ENCODE results near the gene UGDH.
"Not testable (repeated sequence)": the region's sequence is repeated elsewhere in the genome, so short reads cannot be mapped to it uniquely, and the experiment has no call there.

The UGDH gene

GRCh38 chr4:39529534-39529933, 2.3 kb upstream of the UGDH start:
- ATAC-seq, result no peak
- no peak for DNase-seq

DNA sequence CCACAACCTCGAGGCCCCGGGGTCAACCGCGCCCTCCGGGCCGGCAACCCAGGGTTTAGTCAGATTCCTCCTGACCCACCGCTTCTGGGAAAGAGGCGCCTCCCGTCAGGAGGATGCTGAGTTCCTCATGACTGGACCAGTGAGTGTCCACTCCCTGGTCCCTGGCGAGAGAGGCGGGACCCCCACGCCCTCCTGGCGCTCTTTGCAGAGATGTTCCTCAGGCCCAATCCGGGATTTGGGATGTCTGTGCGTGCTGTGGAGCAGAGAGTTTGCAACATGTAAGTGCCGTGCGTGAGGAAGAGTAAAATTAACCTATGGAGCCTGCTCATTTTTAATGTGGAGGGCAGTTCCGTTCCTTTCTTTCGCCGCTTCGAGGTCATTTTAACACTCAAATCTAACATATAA, 824 bp upstream of the UGDH start:
- ATAC-seq (no peak), DNase-seq (no peak)

GRCh38 chr4:39526765-39527295, 409 bp downstream of the UGDH start:
- ATAC-seq, result peak; percentile 29
- peak; percentile 50 for DNase-seq

DNA sequence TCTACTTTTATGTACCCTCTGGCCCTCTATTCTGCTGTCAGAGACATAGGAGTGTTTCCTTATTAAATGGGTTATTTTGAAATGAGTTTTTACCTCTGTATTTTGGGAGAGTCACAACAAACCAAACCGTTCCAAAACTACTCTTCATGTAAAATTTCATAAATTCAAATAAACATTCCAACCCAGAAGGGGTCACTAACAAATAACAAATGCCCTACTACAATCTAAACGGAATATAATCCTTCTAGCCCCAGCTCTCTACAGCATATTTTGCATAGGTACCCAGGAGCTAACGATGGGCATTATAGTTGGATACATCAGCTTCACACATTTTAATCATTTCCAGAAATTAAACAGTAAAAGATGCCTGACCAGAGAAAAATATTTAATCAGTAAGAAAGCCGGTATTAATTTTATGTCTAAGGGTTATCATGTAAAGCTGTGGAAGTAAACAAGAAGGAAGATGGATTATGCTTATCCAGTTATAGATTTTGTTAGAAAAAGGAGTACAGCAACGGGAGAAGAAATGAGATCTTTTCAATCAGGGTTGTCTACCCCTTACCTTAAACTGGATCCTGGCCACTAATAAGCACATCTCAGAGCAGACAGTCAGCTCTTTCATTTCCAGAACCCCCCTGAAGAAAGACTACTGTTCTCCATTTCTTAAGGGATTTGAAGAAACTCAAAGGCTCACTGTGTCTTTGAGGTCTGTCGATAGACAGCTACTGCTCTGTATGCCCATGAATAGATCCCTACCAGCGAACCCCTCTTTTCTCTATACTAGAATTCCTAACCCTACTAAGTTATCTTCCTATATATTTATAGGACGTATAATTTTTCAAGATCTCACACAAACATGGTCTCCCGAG, 1.2 kb downstream of the UGDH start:
- no peak for DNase-seq
- no peak for ATAC-seq

DNA sequence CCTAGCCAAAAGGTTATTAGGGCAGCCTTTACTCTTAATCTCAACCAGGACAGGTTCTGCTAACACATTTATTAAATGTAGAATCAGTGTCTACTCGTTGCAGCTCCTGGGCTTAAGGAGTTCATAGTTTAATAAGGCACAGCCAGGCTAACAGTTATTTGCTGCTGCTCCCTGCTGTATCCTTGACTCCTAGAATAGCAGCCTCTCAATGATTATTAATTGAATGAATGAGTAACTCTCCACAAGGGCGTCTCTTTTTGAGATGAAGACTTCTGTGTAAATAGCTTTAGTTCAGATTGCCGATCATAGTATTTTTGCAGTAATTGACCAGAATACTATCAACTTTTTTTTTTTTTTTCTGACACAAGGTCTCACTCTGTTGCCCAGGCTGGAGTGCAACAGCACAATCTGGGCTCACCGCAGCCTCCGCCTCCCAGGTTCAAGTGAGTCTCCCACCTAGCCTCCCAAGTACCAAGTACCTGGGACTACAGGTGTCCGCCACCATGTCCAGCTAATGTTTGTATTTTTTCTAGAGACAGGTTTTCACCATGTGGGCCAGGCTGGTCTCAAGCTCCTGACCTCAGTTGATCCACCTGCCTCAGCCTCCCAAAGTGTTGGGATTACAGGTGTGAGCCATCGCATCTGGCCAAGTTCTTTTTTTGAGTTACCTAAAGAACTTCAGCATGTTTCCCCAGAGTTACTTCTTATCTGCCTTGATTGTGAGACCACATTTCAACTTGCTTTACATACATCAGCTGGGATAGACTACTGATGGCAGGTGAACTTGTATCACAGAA, 2.9 kb downstream of the UGDH start:
- no peak for DNase-seq
- ATAC-seq, result no peak

- no peak for DNase-seq
- no peak for ATAC-seq
These were observed 5.2 kb downstream of the UGDH start for GRCh38 chr4:39522068-39522467.

- ATAC-seq (no peak), DNase-seq (no peak)
These were observed 5.9 kb downstream of the UGDH start for GRCh38 chr4:39521253-39521919.

- ATAC-seq (no peak), DNase-seq (no peak)
These were observed 8.8 kb downstream of the UGDH start for GRCh38 chr4:39518484-39518883.

DNA sequence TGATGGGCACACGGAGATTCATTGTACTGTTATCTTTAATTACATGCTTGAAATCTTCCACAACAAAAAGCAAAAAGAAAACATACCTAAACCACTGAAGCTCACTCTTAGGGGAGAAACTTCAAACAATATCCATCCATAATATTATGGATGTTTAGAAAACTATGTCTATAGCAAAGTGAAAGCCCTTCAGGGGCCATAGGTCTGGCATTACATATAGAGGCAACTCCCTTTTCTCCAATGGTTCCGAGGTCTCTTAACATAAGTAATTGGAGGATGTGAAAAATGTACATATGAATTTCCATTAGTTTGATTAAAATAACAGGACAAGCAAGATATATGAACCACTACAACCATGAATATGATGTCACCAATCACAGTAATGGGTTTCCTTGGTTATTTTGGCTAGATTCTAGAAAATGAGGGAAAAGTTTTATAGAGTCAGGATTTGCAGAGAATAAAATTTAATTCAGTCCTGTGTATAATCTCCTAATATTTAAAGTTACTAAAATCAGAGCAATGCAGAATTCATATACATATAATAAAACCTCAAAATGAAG, 10.8 kb downstream of the UGDH start:
- no peak for DNase-seq
- no peak for ATAC-seq

- DNase-seq, ATAC-seq: not testable (repeated sequence)
These were observed 11.4 kb downstream of the UGDH start for GRCh38 chr4:39515669-39516401.

DNA sequence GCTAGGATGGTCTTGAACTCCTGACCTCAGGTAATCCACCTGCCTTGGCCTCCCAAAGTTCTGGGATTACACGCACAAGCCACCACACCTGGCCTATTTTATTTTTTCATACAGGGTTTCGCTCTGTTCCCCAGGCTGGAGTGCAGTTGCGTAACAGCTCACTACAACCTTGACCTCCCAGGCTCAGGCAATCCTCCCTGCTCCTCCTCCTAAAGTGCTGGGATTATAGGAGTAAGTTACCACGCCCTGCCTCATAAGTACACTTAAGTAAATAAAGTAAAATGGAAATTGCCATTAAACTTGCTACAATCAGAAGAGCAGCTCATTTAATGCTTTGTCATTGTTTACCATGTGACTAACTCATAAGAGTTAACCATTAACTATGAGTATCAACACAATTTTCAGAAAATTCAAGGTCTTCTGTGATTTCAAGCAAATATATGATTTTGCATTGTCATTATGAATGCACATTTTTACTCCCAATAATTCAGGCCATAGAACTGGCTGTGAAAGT, 12.3 kb downstream of the UGDH start:
- ATAC-seq (no peak), DNase-seq (no peak)

- not testable (repeated sequence) for DNase-seq, ATAC-seq
These were observed 13.0 kb downstream of the UGDH start for GRCh38 chr4:39514266-39514665.

- no peak for ATAC-seq
- no peak for DNase-seq
These were observed 16.8 kb downstream of the UGDH start for GRCh38 chr4:39510348-39510929.

DNA sequence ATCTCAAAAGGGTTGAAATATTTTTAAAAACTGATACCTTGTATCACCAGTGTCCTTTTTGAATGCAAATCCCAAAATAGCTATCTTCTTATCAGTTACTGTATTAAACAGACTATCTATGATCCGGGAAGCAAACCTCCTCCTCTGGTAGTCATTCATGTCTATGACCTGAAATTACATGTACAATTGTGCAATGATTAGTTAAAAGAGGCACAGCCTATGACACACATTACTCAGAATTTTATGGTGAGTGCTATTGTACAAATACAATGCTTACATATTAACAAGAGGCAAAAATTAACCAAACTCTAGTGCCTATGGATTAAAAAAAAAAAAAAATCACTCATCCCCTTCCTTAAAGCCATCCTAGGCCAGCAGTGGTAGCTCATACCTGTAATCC, 21.7 kb downstream of the UGDH start:
- DNase-seq (no peak), ATAC-seq (no peak)

GRCh38 chr4:39504538-39504937, 22.7 kb downstream of the UGDH start:
- ATAC-seq, result no peak
- DNase-seq, result no peak

GRCh38 chr4:39502664-39503035, 24.6 kb downstream of the UGDH start:
- ATAC-seq, DNase-seq: not testable (repeated sequence)

DNA sequence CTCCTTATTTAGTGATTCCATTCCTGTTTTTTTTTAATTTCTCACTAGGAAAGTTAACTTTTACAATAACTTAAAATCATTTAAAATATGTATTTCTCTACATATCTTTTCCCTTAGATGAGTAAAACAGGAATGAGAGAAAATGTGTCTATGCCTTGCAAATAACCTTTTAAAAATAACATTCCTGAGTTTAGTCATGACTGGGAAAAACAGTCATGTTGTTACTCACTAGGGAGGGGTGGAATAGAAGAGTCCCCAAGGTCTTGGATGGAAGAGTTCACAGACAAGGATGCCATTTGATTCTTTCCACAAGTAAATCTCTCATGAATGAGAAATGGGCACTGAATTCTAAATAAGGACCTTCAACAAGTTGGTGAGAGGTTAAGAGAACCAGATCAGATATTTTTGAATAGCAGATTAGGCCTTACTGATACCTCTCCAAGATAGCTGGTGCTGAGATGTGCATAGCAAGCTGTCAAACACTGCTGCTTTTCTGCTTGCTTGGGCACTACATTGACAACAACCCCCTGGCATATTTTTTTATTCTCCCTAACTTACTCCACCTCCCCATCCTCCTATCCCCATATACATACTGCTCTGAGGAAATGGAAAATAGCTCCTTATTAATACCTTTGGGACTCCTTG, 25.1 kb downstream of the UGDH start:
- ATAC-seq (no peak), DNase-seq (no peak)

DNA sequence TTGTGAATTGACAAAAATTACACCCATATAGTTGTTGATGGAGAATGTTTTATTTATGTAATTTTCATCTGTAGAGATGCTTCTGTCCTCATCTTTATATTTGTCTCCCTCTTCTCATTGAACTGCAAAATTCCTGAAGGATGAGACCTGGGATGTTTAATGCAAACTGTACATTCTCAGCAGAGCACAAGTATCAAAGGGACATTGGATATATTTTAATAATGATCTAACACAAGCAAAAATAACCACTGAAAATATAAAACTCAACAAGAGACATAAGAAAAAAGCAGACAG, 28.6 kb downstream of the UGDH start:
- DNase-seq (no peak), ATAC-seq (no peak)

DNA sequence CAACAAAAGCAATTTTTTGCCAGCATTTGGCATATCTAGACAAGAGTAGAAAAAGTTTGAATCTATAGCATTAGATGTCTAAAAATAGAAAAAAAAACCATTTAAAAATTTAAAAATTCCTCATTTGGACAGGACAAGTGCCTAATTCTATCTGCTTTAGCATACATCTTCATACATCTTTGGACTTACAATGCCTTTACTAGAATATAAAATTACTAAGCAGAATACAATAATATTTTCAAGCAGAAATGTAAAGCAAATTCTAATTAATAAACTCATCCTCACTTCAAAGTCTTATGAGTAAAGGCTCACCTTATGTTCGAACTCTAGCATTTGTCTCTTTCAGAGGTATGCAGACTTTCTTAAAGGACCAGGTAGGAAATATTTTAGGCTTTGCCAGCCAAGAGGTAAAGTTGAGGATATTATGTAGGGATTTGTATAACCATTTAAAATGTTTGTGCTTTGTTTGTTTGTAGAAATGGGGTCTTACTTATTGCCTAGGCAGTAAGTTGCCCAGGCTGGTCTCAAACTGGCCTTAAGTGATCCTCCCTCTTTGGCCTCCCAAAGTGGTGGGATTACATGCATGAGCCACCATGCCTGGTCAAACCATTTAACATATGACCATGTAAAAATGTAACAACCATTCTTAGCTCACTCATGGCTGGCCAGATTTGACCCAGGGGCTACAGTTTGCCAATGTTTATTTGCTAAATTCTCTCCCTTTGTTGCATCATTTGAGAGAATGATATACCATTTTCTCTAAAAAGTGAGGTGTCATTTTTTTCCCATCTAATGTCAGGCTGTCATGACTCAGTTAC, 29.1 kb downstream of the UGDH start:
- no peak for ATAC-seq
- no peak for DNase-seq
